WI38 (cell line): ENCODE data around the gene PKHD1.

Experiments used
- H3K4me3 ChIP-seq: 2 replicates; pipeline ENCODE4 v1.5.1; 2011; ENCODE audit warnings: low read depth, mild to moderate bottlenecking, control low read depth, low read length
- TF ChIP-seq, protein P1 (sequence below): IDR thresholded peaks from 2 replicates; pipeline ENCODE4 v1.5.1; 2012; ENCODE audit warnings: low read depth, mild to moderate bottlenecking, control low read depth, low read length

PKHD1 gene

GRCh38 chr6:52061481-52061880 is 25.9 kb downstream of the PKHD1 start:
- H3K4me3 ChIP-seq: no peak overlapping the region
- TF ChIP-seq, protein P1, sequence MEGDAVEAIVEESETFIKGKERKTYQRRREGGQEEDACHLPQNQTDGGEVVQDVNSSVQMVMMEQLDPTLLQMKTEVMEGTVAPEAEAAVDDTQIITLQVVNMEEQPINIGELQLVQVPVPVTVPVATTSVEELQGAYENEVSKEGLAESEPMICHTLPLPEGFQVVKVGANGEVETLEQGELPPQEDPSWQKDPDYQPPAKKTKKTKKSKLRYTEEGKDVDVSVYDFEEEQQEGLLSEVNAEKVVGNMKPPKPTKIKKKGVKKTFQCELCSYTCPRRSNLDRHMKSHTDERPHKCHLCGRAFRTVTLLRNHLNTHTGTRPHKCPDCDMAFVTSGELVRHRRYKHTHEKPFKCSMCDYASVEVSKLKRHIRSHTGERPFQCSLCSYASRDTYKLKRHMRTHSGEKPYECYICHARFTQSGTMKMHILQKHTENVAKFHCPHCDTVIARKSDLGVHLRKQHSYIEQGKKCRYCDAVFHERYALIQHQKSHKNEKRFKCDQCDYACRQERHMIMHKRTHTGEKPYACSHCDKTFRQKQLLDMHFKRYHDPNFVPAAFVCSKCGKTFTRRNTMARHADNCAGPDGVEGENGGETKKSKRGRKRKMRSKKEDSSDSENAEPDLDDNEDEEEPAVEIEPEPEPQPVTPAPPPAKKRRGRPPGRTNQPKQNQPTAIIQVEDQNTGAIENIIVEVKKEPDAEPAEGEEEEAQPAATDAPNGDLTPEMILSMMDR: no peak

DNA sequence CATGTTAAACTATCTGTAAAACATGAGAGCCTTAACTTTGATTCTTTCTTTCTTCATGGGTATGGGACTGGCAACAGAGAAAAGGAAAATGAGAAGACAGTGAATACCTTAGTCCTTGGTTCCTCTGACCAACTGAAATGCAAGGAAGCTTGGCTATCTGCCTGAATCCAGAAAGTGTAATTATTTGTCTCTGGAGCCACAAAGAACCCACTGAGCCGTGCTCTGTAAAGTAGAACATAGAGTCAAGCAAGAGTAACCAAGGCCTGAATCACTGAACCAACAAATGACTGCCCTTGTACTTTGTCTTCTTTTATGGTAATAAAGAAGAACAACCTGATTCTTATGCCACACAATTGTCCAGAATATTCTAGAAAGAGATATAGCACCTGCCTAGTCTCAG is 27.6 kb downstream of the PKHD1 start:
- TF ChIP-seq, protein P1: no peak
- no peak overlapping the region for H3K4me3 ChIP-seq

- H3K4me3 ChIP-seq: no peak overlapping the region
- TF ChIP-seq, protein P1: no peak
Measured at GRCh38 chr6:52055451-52055850, 32.0 kb downstream of the PKHD1 start.

DNA sequence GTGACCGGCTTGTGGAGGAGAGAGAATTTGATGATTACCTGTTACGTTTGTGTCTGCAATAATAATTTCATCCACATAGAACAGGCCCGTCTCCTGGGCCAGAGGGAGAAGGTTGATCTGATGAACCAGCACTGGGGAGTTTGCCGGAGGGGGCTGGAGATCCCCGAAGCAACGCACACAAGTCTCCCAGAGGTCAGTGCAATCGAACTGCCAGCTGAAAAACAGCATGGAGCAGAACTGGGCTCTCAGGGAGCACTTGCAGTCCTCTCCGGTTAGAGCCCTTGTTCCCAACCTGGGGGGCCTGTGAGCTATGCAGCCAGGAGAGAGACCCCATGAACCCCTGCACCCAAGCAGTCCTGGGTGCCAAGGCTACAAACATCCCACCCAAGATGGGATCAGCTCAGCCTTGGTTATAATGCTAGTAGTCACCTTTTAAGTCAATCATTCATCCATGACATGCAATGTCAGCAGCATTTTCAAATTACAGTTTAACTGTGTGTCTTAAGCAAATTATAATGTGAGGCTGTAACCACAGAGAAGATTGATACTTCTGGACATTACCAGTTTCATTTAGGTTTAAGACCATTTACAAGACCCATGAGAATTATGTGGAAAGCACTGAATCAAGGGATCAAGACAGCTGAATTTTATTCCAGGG is 34.2 kb downstream of the PKHD1 start:
- TF ChIP-seq, protein P1: no peak
- H3K4me3 ChIP-seq: no peak overlapping the region

DNA sequence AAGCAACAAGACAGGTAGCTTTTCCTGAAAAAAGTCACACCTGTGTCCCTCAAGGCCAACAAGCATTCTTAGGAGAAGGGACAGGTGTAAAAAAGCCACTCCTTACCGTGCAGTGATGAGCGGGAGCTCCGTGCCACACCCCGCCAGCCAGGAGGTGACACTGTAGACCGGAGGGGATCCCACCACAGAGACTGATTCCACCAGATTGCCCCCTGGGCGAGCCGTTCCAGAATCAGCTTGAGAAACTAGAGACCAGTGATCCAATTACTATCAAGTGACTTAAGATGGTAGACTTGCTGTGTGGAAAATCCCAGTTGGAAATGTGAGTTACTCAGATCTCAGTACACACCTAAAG is 37.4 kb downstream of the PKHD1 start:
- no peak overlapping the region for H3K4me3 ChIP-seq
- TF ChIP-seq, protein P1: no peak

DNA sequence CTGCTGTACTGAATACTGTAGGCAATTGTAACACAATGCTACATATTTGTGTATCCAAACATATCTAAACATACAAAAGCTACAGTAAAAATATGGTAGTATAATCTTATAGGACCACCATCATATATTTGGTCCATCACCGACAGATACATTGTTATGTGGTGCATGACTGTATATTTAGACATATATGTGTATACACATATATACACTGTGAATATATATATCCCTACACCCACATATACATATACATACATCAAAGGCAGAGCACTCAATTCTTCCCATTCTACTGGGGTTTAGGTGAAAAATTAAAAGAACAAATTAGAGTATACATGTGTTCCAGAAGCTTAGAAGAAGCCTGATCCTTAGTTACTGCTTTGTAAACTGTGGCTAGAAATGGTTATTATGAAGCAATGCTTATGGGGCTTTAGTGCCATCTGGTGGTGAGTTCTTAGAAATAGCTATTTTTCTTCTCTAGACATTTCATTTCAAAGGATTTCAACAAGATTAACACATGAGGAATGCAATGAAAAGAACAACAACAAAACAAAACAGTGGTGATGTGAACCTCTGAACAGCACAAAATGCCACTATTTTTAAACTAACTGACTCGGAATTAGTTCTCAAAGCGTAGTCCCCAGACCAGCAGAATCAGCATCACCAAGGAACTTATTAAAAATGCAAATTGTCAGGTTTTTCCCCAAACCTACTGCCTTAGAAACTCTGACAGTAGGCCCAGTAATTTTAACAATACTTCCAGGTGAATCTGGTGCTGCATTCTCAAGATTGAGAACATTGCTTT is 38.0 kb downstream of the PKHD1 start:
- TF ChIP-seq, protein P1: peak; percentile 47; the same call in 1 of the 2 replicates
- H3K4me3 ChIP-seq: no peak overlapping the region

GRCh38 chr6:52046456-52046855 is 41.0 kb downstream of the PKHD1 start:
- TF ChIP-seq, protein P1: no peak
- no peak overlapping the region for H3K4me3 ChIP-seq
